GM19043 (cell line): ENCODE measurements around the gene KIAA0232.

ENCODE experiments used
- ATAC-seq: cut with Tn5 transposase; IDR thresholded peaks from one replicate; pipeline ENCODE4 v1.9.1; 2021; ENCODE audit warnings: low read depth; ENCODE audit not compliant: unreplicated experiment

KIAA0232 gene, protein sequence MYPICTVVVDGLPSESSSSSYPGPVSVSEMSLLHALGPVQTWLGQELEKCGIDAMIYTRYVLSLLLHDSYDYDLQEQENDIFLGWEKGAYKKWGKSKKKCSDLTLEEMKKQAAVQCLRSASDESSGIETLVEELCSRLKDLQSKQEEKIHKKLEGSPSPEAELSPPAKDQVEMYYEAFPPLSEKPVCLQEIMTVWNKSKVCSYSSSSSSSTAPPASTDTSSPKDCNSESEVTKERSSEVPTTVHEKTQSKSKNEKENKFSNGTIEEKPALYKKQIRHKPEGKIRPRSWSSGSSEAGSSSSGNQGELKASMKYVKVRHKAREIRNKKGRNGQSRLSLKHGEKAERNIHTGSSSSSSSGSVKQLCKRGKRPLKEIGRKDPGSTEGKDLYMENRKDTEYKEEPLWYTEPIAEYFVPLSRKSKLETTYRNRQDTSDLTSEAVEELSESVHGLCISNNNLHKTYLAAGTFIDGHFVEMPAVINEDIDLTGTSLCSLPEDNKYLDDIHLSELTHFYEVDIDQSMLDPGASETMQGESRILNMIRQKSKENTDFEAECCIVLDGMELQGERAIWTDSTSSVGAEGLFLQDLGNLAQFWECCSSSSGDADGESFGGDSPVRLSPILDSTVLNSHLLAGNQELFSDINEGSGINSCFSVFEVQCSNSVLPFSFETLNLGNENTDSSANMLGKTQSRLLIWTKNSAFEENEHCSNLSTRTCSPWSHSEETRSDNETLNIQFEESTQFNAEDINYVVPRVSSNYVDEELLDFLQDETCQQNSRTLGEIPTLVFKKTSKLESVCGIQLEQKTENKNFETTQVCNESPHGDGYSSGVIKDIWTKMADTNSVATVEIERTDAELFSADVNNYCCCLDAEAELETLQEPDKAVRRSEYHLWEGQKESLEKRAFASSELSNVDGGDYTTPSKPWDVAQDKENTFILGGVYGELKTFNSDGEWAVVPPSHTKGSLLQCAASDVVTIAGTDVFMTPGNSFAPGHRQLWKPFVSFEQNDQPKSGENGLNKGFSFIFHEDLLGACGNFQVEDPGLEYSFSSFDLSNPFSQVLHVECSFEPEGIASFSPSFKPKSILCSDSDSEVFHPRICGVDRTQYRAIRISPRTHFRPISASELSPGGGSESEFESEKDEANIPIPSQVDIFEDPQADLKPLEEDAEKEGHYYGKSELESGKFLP (N-terminal part only)

DNA sequence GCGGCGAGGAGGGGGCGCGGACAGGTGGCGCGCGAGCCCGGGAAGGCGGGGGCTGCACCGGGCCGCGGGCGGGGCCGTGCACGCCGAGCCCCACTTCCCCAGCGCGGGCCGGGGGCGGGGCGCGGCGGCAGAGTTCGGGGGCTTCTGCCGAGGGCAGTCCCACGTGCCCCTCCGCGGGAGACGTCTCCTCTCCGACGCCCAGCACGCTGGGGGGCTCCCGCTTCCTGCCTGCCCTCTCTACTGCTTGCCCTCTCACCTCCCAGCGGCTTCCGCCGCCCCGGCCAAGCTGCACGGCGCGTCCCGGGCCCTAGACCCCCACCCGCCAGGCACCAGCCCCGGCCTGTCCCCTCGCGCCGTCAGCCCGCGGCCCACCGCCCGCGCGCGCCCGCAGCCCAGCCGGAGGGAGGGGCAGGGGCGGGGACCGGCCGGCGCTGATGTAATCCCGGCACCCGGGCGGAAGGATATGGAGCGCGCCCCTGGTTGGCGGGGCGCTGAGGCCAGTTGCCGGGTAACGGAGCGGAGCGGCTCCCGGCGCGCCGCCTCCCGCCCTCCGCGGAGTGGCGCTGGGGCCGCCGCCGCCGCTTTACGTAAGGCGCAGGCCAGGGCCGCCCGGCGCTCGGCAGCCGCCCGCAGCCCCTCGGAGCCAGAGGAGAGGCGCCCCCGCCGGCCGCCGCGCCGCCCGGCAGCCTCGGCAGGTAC is at the start of gene KIAA0232:
Gene KIAA0232 (plus strand): TSS at position 581 of the 699 bp plus-strand sequence. CDS start 41,727 bp downstream, outside the sequence.
- peak; percentile 64 for ATAC-seq

DNA sequence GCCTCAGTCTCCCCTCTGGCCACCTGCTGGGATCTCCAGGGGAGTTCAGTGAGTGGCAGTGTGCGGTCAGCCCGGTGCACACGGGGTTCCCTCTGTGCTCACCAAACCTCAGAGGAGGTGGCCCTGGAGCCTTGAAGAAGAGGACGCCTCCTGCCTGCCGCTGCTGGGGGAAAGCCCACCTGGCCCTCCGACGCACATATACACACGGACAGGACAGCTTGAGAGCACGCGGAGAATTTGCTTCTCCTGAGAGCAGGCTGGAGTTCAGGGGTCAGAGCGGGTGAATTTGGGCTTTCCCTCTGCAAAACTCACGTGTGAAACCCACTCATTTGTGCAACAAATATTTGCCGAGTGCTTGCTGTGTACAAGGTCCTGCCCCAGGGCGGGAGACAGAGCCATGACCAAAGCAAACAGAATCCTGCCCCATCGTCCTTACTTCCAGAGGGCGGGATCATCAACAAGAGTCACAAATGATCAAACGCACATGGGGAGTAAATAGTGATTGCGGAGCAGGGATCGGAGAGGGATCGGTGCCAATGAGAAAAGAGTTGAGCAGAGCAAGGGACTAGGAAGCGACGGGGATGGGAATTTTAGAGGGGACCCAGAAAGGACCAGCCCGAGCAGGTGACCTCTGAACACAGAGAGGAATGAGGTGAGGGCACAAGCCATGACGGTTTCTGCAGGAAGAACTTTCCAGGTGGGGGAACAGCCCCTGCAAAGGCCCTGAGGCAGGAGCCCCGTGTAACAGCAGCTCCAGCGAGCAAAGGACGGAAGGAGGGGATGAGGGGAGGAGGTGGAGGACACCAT is 49.0 kb upstream of the KIAA0232 start:
- ATAC-seq, result no peak

DNA sequence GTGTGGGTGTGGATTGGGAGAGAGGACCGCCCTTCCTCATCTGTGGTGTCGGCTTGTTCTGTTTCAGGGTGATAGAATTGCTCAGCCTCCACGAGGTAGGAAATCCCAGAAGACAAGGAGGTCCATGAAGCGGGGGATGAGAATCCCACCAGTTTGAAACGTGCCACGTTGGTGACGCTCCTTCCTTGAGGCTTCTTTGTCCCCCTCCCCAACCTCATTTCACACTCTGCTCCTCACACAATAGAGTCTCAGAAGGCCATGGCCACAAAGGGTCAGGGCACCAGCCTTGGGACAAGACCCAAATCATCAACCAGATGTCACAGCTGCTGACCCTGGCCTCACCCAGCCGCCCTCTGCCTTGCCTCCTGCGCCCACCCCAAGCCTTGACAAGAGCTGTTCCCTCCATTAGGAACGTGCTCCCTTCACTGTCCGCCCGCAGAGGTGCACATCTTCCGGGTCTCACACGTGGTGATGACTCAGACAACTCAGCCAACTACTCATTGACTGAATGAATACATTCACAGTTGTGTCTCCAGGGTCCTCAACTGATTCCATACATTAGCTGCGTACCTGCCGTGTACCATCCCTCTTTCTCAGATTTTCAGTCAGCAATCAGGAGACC is 48.3 kb upstream of the KIAA0232 start:
- no peak for ATAC-seq

DNA sequence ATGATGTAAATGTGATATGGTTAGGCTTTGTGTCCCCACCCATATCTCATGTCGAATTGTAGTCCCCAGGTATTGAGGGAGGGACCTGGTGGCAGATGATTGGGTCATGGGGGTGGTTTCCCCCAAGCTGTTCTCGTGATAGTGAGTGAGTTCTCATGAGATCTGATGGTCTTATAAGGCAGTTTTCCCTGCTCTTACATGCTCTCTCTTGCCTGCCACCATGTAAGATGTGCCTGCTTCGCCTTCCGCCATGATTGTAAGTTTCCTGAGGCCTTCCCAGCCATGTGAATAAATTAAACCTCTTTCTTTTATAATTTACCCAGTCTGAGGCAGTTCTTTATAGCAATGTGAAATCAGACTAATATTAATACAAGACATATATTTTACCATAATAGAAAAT is 42.6 kb upstream of the KIAA0232 start:
- ATAC-seq, result no peak

DNA sequence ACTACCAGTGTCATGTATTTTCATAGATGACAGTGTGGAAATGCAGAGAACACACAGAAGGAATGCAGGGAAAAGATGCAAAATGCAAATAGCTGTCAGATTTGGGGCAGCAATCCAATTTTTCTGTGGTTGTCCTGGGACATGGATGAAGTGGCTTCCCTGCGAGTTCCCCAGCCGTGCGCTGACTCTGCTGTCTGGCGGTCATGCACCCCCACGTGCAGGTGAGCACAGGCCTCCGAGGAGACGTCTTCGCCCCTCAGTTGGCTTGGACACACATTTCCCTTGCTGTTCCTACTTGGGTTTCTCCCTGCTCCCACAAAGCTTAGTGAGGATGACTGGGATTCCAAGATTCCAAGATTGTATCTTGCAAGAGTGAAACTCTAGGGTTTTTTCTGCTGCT is 42.2 kb upstream of the KIAA0232 start:
- no peak for ATAC-seq

DNA sequence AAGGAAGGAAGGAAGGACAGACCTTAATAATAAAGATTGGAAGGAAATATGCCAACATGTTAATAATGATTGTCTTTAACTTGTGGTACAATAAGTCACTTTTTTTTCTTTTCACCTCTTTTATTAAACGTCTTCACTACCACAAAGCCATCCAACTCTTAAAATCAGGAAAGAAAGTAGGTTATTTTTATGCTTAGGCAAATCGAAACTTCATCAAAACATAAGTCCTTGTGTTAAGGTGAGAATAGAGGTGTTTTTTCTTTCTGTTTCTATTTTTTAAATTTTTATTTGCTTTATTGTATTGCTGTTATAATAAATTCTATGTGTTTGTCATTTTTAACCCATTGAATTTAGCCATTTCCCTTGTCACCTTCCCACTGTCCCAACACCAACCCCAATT is 40.0 kb upstream of the KIAA0232 start:
- ATAC-seq, result no peak

DNA sequence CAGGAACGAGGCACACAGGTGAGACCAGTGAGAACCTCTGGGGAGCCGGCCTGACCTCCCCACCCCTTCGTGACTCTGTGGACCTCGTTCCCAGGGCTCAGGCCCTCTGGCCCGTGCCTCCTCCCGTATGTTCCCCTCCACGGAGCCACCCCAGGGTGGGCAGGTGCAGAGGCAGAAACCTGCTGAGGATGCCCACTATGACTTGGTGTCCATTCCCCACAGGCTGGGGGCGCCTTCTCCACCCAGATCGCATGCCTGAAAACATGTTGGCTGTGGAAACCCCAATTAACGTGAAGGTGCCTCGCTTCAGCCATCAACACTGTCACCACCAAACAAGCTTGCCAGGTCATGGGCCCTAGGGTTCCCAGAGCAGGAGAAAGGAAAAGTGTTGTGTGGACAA is 39.5 kb upstream of the KIAA0232 start:
- ATAC-seq, result no peak

DNA sequence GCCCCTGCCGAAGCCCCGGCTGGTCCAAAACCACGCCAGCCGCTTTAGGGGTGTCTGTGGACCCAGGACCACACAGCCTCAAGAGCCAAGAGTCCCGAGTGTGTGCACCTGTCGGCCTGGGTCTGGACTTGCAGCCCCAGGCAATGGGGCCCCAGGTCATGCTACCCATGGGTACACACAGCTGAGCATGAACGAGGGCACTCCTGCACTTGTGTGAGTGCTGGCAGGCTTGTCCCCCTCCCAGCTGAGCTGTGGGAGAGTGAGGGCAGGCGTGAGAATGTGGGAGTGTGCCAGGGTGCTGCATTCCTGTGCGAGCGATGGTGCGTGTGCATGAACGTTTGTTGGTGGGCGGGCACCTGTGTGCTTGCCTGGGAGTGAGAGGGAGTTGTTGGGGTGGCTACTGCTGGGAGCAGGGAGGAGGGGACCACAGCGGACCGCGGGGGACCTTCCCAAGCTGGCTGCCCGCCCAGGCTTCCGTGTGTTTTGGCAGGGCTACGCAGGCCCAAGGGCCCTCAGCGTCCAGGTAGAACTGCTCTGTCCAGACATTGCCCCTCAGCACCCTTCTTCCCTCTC is 35.7 kb upstream of the KIAA0232 start:
- no peak for ATAC-seq

DNA sequence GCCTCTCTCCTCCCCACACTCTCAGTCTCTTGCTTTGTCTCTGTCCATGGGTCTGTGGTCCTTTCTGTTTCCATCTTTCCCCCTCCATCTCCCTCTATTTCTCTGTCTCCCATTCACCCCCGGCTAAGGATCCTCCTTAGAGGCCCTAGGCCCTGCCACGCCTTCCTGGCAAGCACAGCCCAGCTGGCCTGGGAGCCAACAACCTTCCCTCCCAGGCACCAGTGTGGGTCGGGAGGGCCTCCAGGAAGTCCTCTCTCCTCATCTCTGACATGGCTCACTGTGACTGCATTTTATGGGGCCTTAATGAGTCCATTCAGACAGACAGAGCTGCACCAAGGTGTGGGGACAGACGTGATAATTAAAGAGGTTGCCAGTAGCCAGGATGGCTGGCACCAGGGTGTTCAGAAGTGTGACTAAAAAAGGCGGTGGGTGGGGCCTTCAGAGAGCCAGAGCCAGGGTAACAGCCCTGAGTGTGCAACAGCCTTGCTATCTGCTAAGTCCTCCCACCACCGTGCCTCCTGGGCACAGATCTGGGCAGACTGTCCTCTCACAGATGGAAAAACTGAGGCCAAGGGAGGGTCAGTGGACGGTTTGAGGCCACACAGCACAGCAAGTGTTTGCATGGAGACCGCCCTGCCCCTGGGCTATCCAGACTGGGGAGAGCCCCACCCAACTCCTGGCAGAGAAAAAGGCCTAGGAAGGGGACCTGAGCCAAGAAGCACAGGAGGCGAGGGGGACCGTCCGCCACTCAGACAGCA is 35.1 kb upstream of the KIAA0232 start:
- ATAC-seq, result no peak

DNA sequence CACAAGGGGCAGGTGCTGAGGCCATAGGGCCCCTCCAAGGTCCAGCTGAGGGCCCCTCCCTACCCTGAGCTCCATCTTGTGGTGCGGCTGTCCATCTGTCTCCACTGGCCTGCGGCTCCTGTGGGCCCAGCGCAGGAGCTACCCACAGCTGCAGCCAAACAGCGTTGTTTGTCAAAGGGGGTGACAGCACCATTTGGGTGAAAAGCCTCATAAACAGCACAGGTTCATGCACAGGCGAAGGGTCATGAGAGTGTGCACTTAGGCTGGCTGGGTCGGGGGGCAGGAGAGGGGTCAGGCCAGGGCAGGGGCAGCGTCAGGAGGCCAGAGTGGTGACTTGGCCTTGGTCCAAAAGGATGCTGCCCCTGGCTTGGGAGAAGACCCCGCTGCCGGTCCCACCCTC is 34.2 kb upstream of the KIAA0232 start:
- no peak for ATAC-seq

DNA sequence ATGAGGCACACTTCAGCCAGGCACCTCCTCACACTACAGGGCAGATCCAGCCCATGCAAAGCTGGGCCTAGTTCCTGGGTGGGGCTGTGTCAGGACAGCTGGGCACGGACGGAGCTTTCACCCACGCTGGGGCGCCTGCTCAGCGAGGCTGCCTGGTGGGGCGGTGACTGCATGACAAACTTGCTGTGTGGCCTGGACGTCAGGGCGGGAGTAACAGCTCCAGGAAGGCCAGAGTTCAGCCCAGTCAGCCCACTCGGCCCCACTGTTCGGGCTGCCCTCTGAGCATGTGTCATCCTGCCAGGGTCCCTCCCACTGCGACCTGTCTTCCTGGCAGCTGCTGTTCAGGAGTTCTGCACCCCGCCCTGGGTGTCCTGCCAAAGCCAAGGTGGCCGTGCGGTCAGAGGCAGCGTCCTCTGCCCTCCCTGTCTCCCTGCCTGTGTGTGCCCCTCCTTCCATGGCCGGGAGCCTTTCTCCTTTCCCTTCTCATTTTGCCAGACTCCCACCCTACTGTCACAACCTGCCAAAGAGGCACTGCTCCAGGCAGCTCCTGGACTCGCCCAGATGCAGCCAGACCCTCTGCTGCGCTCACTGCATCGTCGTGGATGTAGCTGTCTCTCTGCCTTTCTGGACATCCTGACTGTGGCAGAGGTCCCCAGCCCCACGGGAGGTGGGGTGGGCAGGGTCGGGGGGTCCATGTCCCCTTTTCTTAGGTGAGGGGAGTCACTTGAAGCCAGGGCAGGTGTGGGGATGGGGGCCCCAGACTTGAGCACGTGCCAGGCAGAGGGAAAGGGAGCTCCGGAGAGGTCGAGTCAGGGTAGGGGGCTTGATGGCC is 33.0 kb upstream of the KIAA0232 start:
- no peak for ATAC-seq

DNA sequence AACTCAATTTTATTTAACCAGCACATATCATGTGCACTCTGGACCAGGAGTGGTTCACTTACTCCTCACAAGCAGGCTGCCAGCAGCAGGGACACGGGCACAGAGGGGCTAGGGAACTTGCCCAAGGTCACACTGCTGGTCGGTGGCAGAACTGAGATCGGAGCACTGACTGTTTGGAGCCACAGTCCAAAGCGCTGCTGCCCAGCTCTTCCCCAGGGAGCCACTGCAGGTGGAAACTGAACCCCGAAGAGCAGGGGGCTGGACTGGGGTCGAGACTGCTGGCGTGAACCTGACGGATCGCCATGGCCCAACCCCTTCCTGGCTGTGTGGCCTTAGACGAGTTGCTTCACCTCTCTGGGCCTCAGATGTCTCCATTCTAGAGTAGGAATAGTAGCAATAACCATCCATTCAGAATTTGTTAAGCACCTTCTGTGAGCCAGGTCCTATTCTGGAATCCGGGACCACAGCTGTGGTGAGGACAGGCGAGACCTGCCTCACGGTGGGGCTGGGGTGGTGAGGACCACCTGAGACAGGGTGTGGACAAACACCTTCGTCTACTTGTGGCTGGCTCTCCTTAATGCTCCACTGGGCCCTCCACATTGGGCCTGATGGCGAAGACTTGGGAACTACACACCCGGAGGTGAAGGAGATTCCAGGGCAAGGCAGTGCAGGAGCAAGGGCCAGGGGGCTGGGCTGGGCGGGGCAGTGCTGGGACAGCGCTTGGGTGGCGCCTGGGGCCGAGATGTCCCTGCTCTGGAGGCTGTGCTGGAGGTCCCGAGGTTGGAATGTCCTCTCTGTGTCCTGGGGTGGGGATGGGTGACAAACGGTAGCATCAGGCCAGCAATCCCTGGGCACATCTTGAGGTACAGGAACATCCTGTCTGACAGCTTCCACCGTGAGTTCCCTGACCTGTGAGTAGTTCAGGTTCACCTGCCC is 32.0 kb upstream of the KIAA0232 start:
- no peak for ATAC-seq

DNA sequence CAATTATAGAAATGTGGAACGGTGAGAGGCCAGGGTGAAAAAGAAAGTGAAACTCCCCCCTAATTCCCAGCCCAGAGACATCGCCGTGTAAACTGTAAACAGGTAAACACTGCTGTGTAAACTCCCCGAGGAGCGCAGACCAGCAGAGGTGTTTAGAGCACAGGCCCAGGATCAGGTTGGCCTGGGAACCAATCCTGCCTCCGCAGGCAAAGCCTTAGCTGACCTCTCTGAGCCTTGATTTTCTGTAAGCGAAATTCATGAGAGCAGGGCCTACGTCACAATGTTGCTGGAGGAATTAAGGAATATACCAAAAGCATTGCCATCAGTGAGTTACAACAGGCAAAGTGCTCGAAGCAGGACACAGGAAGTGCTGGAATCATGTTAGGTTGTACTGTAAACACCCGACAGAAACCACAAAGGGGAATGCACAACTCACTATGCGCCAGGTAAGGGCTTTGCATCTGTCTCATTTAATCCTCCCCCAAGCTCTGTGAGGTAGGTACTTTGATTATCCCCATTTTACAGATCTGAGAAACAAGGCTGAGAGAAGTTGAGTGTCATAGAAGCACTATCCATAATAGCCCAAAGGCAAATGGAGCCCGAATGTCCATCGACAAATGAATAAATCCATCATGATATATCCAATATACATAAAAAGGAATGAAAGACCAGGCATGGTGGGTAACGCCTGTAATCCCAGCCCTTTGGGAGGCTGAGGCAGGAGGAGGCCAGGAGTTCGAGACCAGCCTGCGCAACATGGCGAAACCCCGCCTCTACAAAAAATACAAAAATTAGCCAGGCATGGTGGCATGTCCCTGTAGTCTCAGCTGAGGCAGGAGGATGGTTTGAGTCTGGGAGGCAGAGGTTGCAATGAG is 30.7 kb upstream of the KIAA0232 start:
- no peak for ATAC-seq

DNA sequence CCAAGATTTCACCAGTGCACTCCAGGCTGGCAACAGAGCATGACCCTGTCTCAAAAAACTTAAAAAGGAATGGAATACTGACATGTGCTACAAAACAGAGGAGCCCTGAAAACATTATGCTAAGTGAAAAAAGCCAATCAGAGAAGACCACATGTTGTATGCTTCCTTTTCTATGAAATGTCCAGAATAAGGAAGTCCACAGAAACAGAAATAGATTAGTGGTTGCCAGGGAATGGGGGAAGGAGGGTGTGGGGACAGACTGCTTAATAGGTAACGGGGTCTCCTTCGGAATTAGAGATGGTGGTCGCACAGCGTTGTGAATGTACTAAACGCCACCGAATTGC is 30.1 kb upstream of the KIAA0232 start:
- ATAC-seq, result no peak

DNA sequence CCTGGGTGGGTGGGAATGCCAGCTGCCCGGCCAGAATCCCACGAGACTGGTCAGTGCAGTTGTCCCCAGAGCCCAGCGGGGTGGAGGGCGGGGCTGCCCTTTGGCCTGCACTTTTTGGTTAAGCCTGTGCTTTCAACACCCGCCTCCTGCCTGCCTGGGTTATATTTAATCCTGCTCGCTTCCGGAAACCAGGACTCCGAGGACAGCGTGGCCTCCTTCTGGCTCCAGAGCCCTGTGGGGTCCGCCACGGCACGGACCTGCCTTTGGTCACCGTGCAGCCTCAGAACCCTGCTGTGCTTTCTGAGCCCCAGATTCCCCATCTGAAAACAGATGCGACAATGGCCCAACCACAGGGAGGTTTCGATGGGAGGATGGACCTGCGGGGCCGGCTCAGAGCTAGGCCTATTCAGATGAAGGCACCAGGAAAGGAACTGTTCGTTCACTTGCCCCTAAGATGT is 29.4 kb upstream of the KIAA0232 start:
- no peak for ATAC-seq
